Left renal cortex interstitium (tissue), 4 donors: ENCODE measurements around the gene PTGIR. TPM values are rescaled to one million over a fixed set of nuclear protein-coding genes. Genes with fewer than 3 reads are reported as not detected.
A peak's percentile ranks its signal among the peaks of the same experiment; 100 is the strongest.
"Not testable (repeated sequence)": the region's sequence is repeated elsewhere in the genome, so short reads cannot be mapped to it uniquely, and the experiment has no call there.

Experiments used
- DNase-seq, 4 donors: peaks; one replicate each; pipeline ENCODE4 v3.0.0-alpha.2; 2013; ENCODE audit warnings: low read depth in 4 of 4, low spot score in 2 of 4, missing footprints in 1 of 4
- polyA plus RNA-seq, 4 donors: library from polyadenylated mRNA; unstranded; fragments of 120-200 nt; gene quantifications; one replicate each; pipeline ENCODE4 v1.2.1, GENCODE V29; 2013; ENCODE audit not compliant: insufficient read length in 4 of 4

The PTGIR gene
- polyA plus RNA-seq, 4 donors: 2.1 to 3.1 (median 2.5) TPM

- no peak for DNase-seq
Measured at GRCh38 chr19:46640656-46641055, 15.8 kb upstream of the PTGIR start.

GRCh38 chr19:46639358-46640182, 14.7 kb upstream of the PTGIR start:
- peak in 1 of 4 donors; percentile 83 for DNase-seq

- DNase-seq: no peak
Measured at GRCh38 chr19:46637224-46637623, 12.3 kb upstream of the PTGIR start.

GRCh38 chr19:46635920-46636761, 11.3 kb upstream of the PTGIR start, which contains the start of gene GNG8:
GNG8 (minus strand) TSS chr19:46636202; CDS start chr19:46634682, 1,520 bp downstream.
- DNase-seq: no peak

- no peak for DNase-seq
Measured at GRCh38 chr19:46634656-46635218, 9.8 kb upstream of the PTGIR start.

- no peak for DNase-seq
Measured at GRCh38 chr19:46634045-46634655, 9.3 kb upstream of the PTGIR start.

GRCh38 chr19:46633130-46633529, 8.2 kb upstream of the PTGIR start:
- DNase-seq: no peak

GRCh38 chr19:46631481-46631880, 6.6 kb upstream of the PTGIR start:
- DNase-seq: no peak

GRCh38 chr19:46630586-46631205, 5.8 kb upstream of the PTGIR start:
- DNase-seq: no peak

- DNase-seq: no peak
Measured at GRCh38 chr19:46629546-46630025, 4.7 kb upstream of the PTGIR start.

- DNase-seq: not testable (repeated sequence)
Measured at GRCh38 chr19:46628970-46629369, 4.1 kb upstream of the PTGIR start.

GRCh38 chr19:46626446-46626845, 1.6 kb upstream of the PTGIR start:
- no peak for DNase-seq

GRCh38 chr19:46625731-46626130, 842 bp upstream of the PTGIR start:
- no peak for DNase-seq

GRCh38 chr19:46623915-46624502, 880 bp downstream of the PTGIR start:
- DNase-seq: no peak

- DNase-seq: no peak
Measured at GRCh38 chr19:46622118-46622446, 2.8 kb downstream of the PTGIR start.

- no peak for DNase-seq
Measured at GRCh38 chr19:46621191-46622117, 3.4 kb downstream of the PTGIR start.

GRCh38 chr19:46620716-46621115, 4.2 kb downstream of the PTGIR start:
- no peak for DNase-seq

GRCh38 chr19:46620267-46620666, 4.6 kb downstream of the PTGIR start:
- no peak for DNase-seq

GRCh38 chr19:46618670-46619231, 6.1 kb downstream of the PTGIR start:
- DNase-seq: no peak
